IgD-negative memory B cell (primary cell): Measurements from ENCODE around the gene PRKCQ. TPM values are rescaled to one million over a fixed set of nuclear protein-coding genes. Genes with fewer than 3 reads are reported as not detected.
"Not testable (repeated sequence)": the region's sequence is repeated elsewhere in the genome, so short reads cannot be mapped to it uniquely, and the experiment has no call there.

Experiments
- H3K27ac Mint-ChIP-seq, 3 donors: one replicate each; pipeline ENCODE4 v1.8.0; 2020 to 2022; ENCODE audit warnings: mild to moderate bottlenecking in 3 of 3, mixed read lengths in 3 of 3, moderate library complexity in 1 of 3
- H3K27me3 Mint-ChIP-seq: one replicate; pipeline ENCODE4 v1.8.0; 2021; ENCODE audit warnings: mixed read lengths
- H3K36me3 Mint-ChIP-seq: one replicate; pipeline ENCODE4 v1.8.0; 2020; ENCODE audit warnings: mild to moderate bottlenecking, mixed read lengths
- H3K4me1 Mint-ChIP-seq, 3 donors: one replicate each; pipeline ENCODE4 v1.8.0; 2020 to 2022; ENCODE audit warnings: mixed read lengths in 3 of 3, mild to moderate bottlenecking in 1 of 3
- H3K4me3 Mint-ChIP-seq, 4 donors: one replicate each; pipeline ENCODE4 v1.8.0; 2020 to 2022; ENCODE audit warnings: mild to moderate bottlenecking in 4 of 4, mixed read lengths in 4 of 4, moderate library complexity in 3 of 4
- H3K9me3 Mint-ChIP-seq, 3 donors: one replicate each; pipeline ENCODE4 v1.8.0; 2020 to 2021; ENCODE audit warnings: mixed read lengths in 3 of 3, mild to moderate bottlenecking in 1 of 3
- polyA plus RNA-seq: library from polyadenylated mRNA; unstranded; fragments of 300-500 nt; fragmentation: Illumina TruSeq; gene quantifications from one replicate; pipeline ENCODE4 v1.2.3, GENCODE V29; 2021

The PRKCQ gene
- polyA plus RNA-seq, 1 donor from 2014 or later: 1.7 TPM

DNA sequence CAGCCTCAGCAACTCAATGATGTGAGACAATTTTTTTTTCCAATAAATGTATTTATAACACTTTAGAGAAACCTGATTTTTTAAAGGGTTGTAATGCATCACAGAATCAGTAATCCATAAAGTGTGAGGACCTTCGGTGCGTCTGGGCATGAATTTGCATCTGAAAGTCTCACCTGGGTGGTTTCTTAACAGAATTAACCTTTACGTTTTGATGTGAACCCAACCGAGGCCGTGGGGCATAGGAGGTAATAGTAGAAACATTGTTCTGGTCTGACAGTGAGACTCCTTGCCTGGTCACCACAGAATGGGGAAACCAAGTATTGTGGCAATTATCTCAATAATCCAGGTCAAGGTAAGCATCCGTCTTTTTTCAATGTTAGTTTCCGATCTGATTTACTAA lies 114.6 kb downstream of the PRKCQ start:
- peaks cover 2% of the 10 kb centered on the region for H3K36me3 Mint-ChIP-seq
- H3K4me3 Mint-ChIP-seq: no peak overlapping the region
- H3K4me1 Mint-ChIP-seq: no peaks in the 10 kb centered on the region
- H3K27me3 Mint-ChIP-seq: peaks cover 39% of the 10 kb centered on the region
- no peak overlapping the region for H3K27ac Mint-ChIP-seq
- H3K9me3 Mint-ChIP-seq: peaks cover 7 to 12% (median 7%) of the 10 kb centered on the region in 3 donors

DNA sequence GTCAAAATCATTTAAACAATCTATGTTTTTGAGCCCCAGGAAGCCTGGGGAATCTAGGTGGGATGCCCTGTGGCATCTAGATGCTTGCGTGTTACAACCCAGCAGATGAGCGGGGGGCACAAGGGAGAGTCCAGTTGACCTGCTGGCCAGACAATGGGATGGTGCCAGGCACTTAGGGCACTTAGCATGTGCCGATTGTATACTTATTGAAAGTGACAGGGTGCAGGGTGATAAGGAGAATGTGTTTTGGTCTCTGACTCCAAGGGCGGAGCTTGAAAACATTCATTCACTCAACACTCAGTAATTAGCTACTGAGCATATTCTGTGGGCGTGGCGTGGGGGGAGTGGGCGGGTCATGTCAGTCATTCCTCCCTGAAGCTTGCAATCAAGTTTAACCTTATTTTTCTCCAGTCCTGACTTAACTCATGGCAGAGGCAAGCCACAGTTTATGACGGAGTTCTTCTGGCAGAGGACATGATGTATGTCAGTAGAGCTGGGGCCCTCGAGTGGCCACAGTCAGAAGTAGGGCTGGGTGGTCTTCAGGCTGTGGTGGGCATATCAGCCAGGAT lies 115.1 kb downstream of the PRKCQ start:
- peaks cover 35% of the 10 kb centered on the region for H3K27me3 Mint-ChIP-seq
- peaks cover 2% of the 10 kb centered on the region for H3K36me3 Mint-ChIP-seq
- H3K27ac Mint-ChIP-seq: no peak overlapping the region
- no peak overlapping the region for H3K4me3 Mint-ChIP-seq
- H3K4me1 Mint-ChIP-seq: no peaks in the 10 kb centered on the region
- peaks cover 4 to 11% (median 4%) of the 10 kb centered on the region in 3 donors for H3K9me3 Mint-ChIP-seq

DNA sequence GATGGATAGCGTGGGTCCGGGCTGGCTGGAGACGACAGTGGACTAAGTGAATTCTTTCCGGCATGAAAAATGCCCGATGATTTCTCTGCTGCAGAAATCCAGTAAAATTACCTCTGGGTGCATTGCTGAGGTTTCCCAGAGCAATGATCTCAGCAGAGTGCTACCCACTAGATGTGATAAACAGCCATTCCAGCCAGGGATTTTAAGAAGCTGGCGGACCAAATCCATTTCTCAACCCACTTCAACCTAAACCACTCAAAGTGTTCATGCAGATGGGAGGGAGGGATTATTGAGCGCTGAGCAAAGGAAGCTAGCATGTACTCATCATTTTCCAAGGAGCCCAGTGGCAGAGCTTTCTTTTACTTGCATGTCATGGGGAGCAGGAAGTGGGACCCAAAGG lies 116.7 kb downstream of the PRKCQ start:
- peaks cover 29% of the 10 kb centered on the region for H3K27me3 Mint-ChIP-seq
- H3K4me3 Mint-ChIP-seq: no peak overlapping the region
- H3K9me3 Mint-ChIP-seq: peaks cover 2 to 10% (median 3%) of the 10 kb centered on the region in 3 donors
- H3K36me3 Mint-ChIP-seq: peaks cover 2% of the 10 kb centered on the region
- H3K4me1 Mint-ChIP-seq: no peaks in the 10 kb centered on the region
- H3K27ac Mint-ChIP-seq: no peak overlapping the region

DNA sequence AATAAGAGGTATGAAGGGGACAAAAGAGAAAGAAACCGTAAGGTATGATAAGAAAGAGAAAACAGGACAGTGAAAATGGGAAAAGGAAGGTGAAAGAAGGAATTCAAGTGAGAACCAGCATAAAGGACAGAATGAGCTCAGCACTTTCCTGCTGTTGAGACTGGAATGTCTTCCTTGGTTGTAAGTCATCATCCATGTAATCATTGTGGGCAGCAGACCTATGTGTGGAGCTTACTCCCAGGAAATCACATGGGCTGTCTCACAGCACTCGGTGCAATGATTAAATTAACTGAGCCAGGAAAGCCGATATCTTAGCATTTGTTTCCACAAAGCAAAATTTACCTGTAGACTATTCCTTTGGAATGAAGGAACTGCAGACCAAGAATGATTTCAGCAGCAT lies 118.1 kb downstream of the PRKCQ start:
- peaks cover 2% of the 10 kb centered on the region for H3K36me3 Mint-ChIP-seq
- H3K27me3 Mint-ChIP-seq: peaks cover 26% of the 10 kb centered on the region
- no peak overlapping the region for H3K4me3 Mint-ChIP-seq
- no peaks in the 10 kb centered on the region for H3K4me1 Mint-ChIP-seq
- H3K9me3 Mint-ChIP-seq: peaks cover 4 to 10% (median 6%) of the 10 kb centered on the region in 3 donors
- H3K27ac Mint-ChIP-seq: no peak overlapping the region

DNA sequence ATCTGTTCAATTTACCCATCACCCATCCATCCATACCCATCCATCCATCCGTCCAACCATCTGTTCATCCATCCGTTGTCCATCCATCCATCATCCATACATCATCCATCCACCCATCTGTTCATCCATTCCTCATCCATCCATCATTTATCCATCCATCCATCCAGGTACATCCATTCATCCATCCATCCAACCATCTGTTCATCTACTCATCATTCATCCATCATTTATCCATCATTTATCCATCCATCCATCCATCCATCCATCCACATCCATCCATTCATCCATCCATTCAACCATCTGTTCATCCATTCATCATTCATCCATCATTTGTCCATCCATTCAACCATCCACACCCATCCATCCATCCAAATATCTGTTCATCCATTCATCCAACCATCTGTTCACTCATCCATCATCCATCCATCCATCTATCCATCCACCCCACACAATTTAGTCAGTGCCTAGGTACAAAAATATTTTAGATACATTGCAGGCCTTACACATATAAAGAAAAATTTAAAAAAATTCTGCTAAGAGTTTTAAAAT lies 119.1 kb downstream of the PRKCQ start:
- H3K27ac Mint-ChIP-seq: no peak overlapping the region
- H3K9me3 Mint-ChIP-seq: peaks cover 4 to 10% (median 6%) of the 10 kb centered on the region in 3 donors
- H3K4me3 Mint-ChIP-seq: no peak overlapping the region
- peaks cover 2% of the 10 kb centered on the region for H3K36me3 Mint-ChIP-seq
- H3K4me1 Mint-ChIP-seq: no peaks in the 10 kb centered on the region
- peaks cover 23% of the 10 kb centered on the region for H3K27me3 Mint-ChIP-seq

DNA sequence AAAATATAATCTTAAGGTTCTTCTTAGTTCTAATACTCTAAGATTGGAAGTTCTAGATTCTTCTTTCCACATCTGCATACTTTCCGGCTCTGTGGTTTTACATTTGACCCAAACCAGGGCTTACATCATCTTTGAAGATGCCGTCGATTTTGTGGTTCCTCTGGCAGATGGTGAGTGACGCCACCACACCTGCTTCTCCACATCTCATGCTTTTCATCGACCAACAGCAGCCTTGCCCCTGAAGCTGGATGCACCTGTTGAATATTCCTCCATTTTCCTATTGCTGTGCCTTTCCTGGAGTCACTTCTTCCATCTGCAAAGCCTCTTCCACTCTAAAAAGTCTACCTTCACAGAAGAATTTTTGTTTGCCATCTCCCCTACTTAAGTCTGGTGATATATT lies 121.3 kb downstream of the PRKCQ start:
- peaks cover 2% of the 10 kb centered on the region for H3K36me3 Mint-ChIP-seq
- peaks cover 4 to 13% (median 10%) of the 10 kb centered on the region in 3 donors for H3K9me3 Mint-ChIP-seq
- no peak overlapping the region for H3K27ac Mint-ChIP-seq
- H3K4me3 Mint-ChIP-seq: no peak overlapping the region
- H3K27me3 Mint-ChIP-seq: peaks cover 12% of the 10 kb centered on the region
- peaks cover 0 to 3% (median 0%) of the 10 kb centered on the region in 3 donors for H3K4me1 Mint-ChIP-seq

DNA sequence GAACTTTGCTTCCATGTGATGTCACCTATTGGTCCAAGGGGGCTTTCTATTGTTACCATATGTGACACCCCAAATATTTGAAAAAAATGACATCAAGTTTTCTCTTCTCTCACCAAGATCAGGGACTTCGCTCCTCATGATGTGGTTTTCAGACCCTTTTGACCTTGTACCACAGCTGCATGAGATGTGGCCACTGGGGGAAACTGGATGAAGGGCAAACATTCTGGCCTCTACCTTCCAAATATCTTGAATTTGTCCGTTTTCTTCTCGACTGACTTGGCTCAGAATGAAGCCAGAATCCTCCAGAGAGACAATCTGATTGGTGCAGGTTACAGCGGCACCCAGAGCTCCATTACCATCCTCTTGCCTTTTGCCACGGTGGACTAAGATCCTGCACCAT lies 122.7 kb downstream of the PRKCQ start:
- Mint-ChIP-seq H3K9me3 (peaks cover 4 to 13% (median 10%) of the 10 kb centered on the region in 3 donors), H3K4me3 (no peak overlapping the region), H3K36me3 (peaks cover 2% of the 10 kb centered on the region), H3K4me1 (peaks cover 0 to 3% (median 0%) of the 10 kb centered on the region in 3 donors), H3K27ac (no peak overlapping the region), H3K27me3 (peaks cover 6% of the 10 kb centered on the region)

DNA sequence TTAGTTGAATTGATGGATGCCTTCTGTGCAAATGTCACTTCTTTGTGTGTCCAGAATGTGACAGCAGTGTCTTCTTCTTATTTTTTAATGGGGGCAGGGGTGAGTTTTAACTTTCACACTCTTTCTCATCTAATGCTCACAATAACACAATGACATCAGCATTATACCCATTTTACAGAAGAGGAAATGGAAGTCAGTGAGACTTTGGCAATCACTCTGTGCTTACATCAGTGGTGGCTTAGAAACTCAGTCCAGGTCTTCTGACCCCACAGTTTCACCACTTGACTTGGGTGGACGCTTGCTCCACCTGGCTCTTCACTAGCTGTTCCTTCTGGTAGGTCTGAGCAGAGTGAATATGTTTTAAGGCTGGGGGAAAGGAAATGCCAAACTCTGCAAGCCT lies 124.0 kb downstream of the PRKCQ start:
- H3K36me3 Mint-ChIP-seq: peaks cover 2% of the 10 kb centered on the region
- H3K9me3 Mint-ChIP-seq: peaks cover 4 to 12% (median 9%) of the 10 kb centered on the region in 3 donors
- no peaks in the 10 kb centered on the region for H3K27me3 Mint-ChIP-seq

DNA sequence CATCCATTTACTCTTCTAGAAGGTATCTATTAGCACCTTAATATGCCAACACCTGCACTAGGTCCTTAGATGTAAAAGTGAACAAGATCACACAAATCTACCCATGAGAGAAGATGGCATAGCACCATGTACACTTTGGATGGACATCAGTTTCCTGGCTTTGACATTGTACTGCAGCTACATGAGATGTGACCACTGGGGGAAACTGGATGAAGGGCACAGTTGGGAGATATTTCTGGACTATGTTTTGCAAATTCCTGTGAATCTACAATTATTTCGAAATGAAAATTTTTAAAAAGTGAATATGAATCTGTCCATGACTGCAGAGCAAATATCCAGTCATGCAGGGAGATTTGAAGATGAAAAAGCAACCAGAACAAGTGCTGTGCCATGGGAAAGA lies 124.5 kb downstream of the PRKCQ start:
- Mint-ChIP-seq H3K27ac (no peak overlapping the region), H3K27me3 (no peaks in the 10 kb centered on the region), H3K9me3 (peaks cover 2 to 11% (median 5%) of the 10 kb centered on the region in 3 donors), H3K4me1 (peaks cover 0 to 3% (median 0%) of the 10 kb centered on the region in 3 donors), H3K4me3 (no peak overlapping the region), H3K36me3 (no peaks in the 10 kb centered on the region)

More for the DNA sequence above, 124.0 kb downstream of the PRKCQ start:
- Mint-ChIP-seq H3K4me1 (peaks cover 0 to 3% (median 0%) of the 10 kb centered on the region in 3 donors), H3K4me3 (no peak overlapping the region), H3K27ac (no peak overlapping the region)

DNA sequence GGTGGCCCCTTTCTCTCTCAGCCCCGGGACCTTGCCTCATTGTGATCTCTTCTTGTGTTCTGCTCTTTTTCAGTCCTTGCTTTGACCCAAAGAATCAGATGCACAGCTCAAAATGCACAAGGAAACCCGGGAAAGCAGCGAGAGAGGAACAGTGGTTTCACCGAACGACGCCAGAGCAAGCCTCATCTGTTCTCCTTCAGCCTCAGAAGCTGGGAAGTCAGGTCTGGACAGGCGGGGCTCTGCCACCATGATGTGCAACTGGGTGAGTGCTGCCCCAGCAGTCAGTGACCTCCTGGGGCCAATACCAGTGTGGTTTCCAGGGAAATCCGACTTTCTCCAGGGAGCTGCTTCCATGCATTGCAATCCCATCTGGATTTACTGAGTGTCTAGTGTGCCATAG lies 133.4 kb downstream of the PRKCQ start:
- H3K4me3 Mint-ChIP-seq: no peak overlapping the region
- peaks cover 0 to 3% (median 0%) of the 10 kb centered on the region in 3 donors for H3K4me1 Mint-ChIP-seq
- H3K9me3 Mint-ChIP-seq: peaks cover 0 to 1% (median 0%) of the 10 kb centered on the region in 3 donors
- H3K27ac Mint-ChIP-seq: peak overlapping the region in 1 of 3 donors; percentile 84
- H3K36me3 Mint-ChIP-seq: no peaks in the 10 kb centered on the region
- peaks cover 12% of the 10 kb centered on the region for H3K27me3 Mint-ChIP-seq

DNA sequence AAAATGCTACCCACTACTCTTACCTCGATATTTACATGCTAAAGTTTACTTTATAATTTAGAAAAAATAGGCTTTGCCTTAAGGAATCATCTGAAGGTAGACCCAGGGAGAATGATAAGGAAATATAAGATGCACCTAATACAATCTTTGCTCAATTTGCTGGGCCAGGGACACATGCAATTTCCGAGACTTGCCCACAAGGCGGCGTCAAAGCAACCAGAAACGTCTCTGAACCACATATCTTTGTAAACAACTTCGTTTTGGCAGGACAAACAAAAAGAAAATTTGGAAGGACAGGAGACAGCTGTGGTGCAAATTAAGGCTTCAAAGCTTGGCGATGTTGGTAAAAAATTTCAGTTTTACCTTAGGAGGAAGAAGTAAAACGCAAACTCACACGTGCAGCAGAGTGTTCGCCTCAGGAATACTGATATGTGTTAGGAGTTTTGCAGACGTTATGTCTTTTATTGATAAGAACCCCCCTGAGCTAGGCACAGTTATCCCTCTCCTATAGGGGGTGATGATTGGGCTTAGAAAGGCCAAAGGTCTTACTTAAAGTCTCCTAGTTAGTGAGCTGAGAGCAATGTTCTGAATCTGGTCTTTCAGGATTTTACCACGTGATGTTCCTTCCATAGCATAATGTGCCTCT lies 134.3 kb downstream of the PRKCQ start:
- Mint-ChIP-seq H3K9me3 (peaks cover 0 to 4% (median 0%) of the 10 kb centered on the region in 3 donors), H3K36me3 (peaks cover 2% of the 10 kb centered on the region), H3K4me1 (peaks cover 0 to 3% (median 0%) of the 10 kb centered on the region in 3 donors), H3K27me3 (peaks cover 15% of the 10 kb centered on the region), H3K4me3 (no peak overlapping the region), H3K27ac (no peak overlapping the region)

DNA sequence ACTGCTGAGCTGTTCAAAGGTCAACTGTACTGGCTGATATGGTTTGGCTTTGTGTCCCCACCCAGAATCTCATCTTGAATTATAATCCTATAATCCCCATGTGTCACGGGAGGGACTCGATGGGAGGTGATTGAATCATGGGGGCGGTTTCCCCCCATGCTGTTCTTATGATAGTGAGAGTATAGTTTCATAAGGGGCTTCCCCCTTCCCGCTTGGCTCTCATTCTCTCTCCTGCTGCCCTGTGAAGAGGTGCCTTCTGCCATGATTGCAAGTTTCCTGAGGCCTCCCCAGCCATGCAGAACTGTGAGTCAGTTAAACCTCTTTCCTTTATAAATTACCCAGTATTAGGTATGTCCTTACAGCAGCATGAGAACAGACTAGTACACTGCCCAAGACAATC lies 140.2 kb downstream of the PRKCQ start:
- H3K27me3 Mint-ChIP-seq: peaks cover 20% of the 10 kb centered on the region
- H3K27ac Mint-ChIP-seq, H3K4me1 Mint-ChIP-seq, H3K4me3 Mint-ChIP-seq, H3K9me3 Mint-ChIP-seq, H3K36me3 Mint-ChIP-seq: not testable (repeated sequence)

DNA sequence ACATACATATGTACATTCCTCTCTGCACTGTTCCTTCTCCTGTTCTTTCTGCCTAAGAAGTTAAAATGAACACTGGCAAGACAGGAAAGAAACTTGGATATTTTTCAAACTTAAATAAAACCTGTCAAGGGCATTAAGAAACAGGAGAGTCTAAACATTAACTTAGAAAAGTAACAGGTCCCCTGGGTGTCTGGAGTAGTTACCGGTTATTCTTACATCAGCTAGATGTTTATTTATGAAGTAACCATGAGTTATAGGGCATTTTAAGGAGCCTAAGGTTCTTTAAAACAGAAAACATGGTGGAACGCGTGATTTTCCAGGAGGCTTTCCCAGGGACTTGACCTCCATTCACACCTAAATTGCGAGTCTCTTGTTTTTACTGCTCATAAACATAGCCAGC lies 148.2 kb downstream of the PRKCQ start:
- H3K4me1 Mint-ChIP-seq: no peaks in the 10 kb centered on the region
- peaks cover 12% of the 10 kb centered on the region for H3K27me3 Mint-ChIP-seq
- H3K36me3 Mint-ChIP-seq: peaks cover 1% of the 10 kb centered on the region
- no peak overlapping the region for H3K27ac Mint-ChIP-seq
- H3K9me3 Mint-ChIP-seq: no peaks in the 10 kb centered on the region
- H3K4me3 Mint-ChIP-seq: no peak overlapping the region

DNA sequence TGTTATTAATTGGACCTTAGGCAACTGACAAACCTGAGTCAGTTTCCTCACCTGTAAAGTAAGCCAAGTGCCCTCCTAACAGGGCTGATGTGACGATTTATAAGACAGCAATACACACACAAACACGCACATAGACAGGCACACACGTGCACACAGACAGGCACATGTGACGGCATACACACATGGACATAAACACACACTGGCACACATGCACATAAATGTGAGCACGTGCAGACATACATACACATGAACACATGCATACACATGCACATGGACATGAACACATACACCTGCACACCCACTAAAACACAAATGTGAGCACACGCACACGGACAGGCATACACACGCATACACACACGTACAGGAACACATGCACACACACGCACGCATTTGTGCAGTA lies 148.9 kb downstream of the PRKCQ start:
- no peak overlapping the region for H3K4me3 Mint-ChIP-seq
- no peak overlapping the region for H3K27ac Mint-ChIP-seq
- peaks cover 6% of the 10 kb centered on the region for H3K27me3 Mint-ChIP-seq
- no peaks in the 10 kb centered on the region for H3K9me3 Mint-ChIP-seq
- H3K36me3 Mint-ChIP-seq: peaks cover 1% of the 10 kb centered on the region
- no peaks in the 10 kb centered on the region for H3K4me1 Mint-ChIP-seq

DNA sequence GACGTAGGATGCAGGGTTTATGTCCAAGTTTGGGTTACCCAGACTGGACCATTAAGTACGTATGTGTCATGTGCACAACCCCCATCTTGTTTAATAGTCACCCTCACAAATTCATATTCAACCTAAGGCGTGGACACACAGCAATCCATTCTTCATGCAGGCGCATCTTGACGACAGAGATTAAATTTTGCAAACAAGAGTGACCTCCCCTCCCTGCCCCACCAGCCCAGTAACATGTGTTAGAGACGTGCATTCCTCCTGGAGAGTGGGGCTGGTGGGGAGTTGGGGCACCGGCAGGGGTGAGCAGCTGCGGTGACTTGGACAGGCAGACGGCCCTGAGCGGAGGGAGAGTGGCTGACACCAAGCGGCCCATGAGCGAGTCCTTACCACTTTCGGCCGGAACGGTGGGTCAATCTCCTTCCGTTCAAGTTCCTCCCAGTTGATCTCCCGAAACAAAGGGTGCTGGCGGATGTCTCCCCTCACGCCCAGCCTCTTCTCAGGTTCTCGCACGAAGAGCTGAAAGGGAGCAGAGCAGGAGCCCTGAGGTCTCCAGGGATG lies 149.6 kb downstream of the PRKCQ start:
- H3K27me3 Mint-ChIP-seq: peaks cover 4% of the 10 kb centered on the region
- no peak overlapping the region for H3K27ac Mint-ChIP-seq
- H3K4me3 Mint-ChIP-seq: no peak overlapping the region
- peaks cover 1% of the 10 kb centered on the region for H3K36me3 Mint-ChIP-seq
- H3K9me3 Mint-ChIP-seq: no peaks in the 10 kb centered on the region
- H3K4me1 Mint-ChIP-seq: no peaks in the 10 kb centered on the region
